Putamen (tissue), 1 donor: Measurements from ENCODE around the gene TTLL11.

Experiments used
- DNase-seq: peaks from one replicate; pipeline ENCODE4 v3.0.0-alpha.2; 2016; ENCODE audit warnings: low spot score

The TTLL11 gene

GRCh38 chr9:121772600-121773285 is 320.4 kb downstream of the TTLL11 start:
- DNase-seq: no peak
